Osteocyte (in vitro differentiated cells): ENCODE measurements around the gene FGF2. TPM values are rescaled to one million over a fixed set of nuclear protein-coding genes. Genes with fewer than 3 reads are reported as not detected.

Experiments used
- DNase-seq: peaks from one replicate; pipeline ENCODE4 v3.0.0; 2021; ENCODE audit warnings: mixed read lengths; ENCODE audit not compliant: unreplicated experiment; ENCODE audit errors: extremely low spot score
- H3K27ac Mint-ChIP-seq: one replicate; pipeline ENCODE4 v1.8.0; 2021; ENCODE audit warnings: mild to moderate bottlenecking, mixed read lengths; ENCODE audit not compliant: unreplicated experiment
- H3K27me3 Mint-ChIP-seq: one replicate; pipeline ENCODE4 v1.8.0; 2021; ENCODE audit warnings: mixed read lengths; ENCODE audit not compliant: unreplicated experiment
- H3K36me3 Mint-ChIP-seq: one replicate; pipeline ENCODE4 v1.8.0; 2021; ENCODE audit warnings: mixed read lengths; ENCODE audit not compliant: unreplicated experiment
- H3K4me1 Mint-ChIP-seq: one replicate; pipeline ENCODE4 v1.8.0; 2021; ENCODE audit warnings: mixed read lengths; ENCODE audit not compliant: unreplicated experiment
- H3K4me3 Mint-ChIP-seq: one replicate; pipeline ENCODE4 v1.8.0; 2021; ENCODE audit warnings: mild to moderate bottlenecking, moderate library complexity, mixed read lengths; ENCODE audit not compliant: unreplicated experiment
- H3K9me3 Mint-ChIP-seq: one replicate; pipeline ENCODE4 v1.8.0; 2021; ENCODE audit warnings: mixed read lengths; ENCODE audit not compliant: unreplicated experiment
- total RNA-seq: library from RNA; stranded (reverse); gene quantifications from 2 replicates; pipeline ENCODE4 v1.2.1, GENCODE V29; 2021
- TF ChIP-seq, protein P1 (sequence below): fragments of 200-600 bp; sonication (generic); IDR thresholded peaks from 2 replicates; pipeline ENCODE4 v1.5.0; 2021; ENCODE audit warnings: antibody characterized with exemption, mild to moderate bottlenecking, moderate library complexity

FGF2 gene
- total RNA-seq, 1 donor from 2014 or later: 29.2 TPM

DNA sequence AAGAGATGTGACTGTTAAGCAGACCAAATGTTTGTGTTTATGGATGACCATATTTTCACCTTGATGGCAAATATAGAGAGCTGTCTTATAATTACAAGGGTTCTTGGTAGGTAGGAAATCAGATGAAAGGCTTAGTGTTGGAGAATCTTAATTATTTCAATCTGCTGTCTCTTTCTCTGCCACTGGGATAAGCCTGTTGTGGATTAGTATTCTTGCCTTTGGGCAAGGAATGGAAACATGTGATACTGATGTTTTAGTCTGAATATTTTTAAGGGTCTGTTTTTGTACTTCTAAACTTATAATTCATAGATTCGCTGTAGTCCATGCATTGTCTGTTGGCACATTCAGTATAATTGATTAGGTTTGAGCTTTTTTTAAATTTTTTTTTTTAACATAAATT is 119.5 kb downstream of the FGF2 start:
- no peak for DNase-seq
- Mint-ChIP-seq H3K27ac (no peak overlapping the region), H3K4me3 (no peak overlapping the region), H3K36me3 (peaks cover 36% of the 10 kb centered on the region), H3K27me3 (no peaks in the 10 kb centered on the region), H3K9me3 (peaks cover 4% of the 10 kb centered on the region), H3K4me1 (peaks cover 5% of the 10 kb centered on the region)
- TF ChIP-seq, protein P1, sequence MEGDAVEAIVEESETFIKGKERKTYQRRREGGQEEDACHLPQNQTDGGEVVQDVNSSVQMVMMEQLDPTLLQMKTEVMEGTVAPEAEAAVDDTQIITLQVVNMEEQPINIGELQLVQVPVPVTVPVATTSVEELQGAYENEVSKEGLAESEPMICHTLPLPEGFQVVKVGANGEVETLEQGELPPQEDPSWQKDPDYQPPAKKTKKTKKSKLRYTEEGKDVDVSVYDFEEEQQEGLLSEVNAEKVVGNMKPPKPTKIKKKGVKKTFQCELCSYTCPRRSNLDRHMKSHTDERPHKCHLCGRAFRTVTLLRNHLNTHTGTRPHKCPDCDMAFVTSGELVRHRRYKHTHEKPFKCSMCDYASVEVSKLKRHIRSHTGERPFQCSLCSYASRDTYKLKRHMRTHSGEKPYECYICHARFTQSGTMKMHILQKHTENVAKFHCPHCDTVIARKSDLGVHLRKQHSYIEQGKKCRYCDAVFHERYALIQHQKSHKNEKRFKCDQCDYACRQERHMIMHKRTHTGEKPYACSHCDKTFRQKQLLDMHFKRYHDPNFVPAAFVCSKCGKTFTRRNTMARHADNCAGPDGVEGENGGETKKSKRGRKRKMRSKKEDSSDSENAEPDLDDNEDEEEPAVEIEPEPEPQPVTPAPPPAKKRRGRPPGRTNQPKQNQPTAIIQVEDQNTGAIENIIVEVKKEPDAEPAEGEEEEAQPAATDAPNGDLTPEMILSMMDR: no peak

Other genes starting within 250 kb of the FGF2 start
- gene IL21, start 205.8 kb upstream of the FGF2 start, total RNA-seq: not detected in 2 replicates
- gene BBS12, start 94.1 kb upstream of the FGF2 start, total RNA-seq: 3.3 and 3.6 TPM in 2 replicates
- 4.8 and 6.9 TPM in 2 replicates for gene NUDT6, start 95.8 kb downstream of the FGF2 start, total RNA-seq